Stimulated activated CD8-positive, alpha-beta memory T cell treated with anti-CD3 and anti-CD28 coated beads, Interleukin-7, amount 100 ng/mL, for 4 hours (primary cell): ENCODE measurements around the gene SCAI.
"Not testable (repeated sequence)": the region's sequence is repeated elsewhere in the genome, so short reads cannot be mapped to it uniquely, and the experiment has no call there.

Source experiments
- DNase-seq, 2 donors: peaks; one replicate each; pipeline ENCODE4 v3.0.0-alpha.2; 2020; ENCODE audit warnings: low read depth in 2 of 2

The SCAI gene

GRCh38 chr9:125028041-125028440, 115.3 kb downstream of the SCAI start:
- DNase-seq = no peak

DNA sequence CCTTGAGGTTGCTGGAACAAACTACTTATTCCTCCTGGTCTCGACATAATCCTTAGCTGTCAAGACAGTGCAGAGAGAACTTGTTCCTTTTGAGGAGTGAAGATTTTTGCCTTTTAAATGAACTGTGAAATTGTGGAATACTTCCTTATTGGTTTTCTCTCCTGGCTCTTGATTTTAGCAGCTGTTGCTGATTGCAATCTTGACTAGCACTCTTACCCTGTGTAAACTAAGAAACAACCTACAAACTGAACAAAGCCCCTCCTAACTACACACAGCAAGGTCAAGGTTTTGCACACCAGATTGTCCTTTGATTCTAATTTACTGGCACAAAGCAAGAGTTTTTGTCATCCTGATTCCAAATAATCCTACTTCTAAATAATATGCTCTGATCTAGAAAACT, 118.4 kb downstream of the SCAI start:
- no peak for DNase-seq

GRCh38 chr9:125021069-125021468, 122.3 kb downstream of the SCAI start:
- no peak for DNase-seq

- not testable (repeated sequence) for DNase-seq
Observed at GRCh38 chr9:125015655-125016054, 127.7 kb downstream of the SCAI start.

- not testable (repeated sequence) for DNase-seq
Observed at GRCh38 chr9:125012013-125012412, 131.3 kb downstream of the SCAI start.

GRCh38 chr9:125008599-125008998, 134.7 kb downstream of the SCAI start:
- DNase-seq = no peak

DNA sequence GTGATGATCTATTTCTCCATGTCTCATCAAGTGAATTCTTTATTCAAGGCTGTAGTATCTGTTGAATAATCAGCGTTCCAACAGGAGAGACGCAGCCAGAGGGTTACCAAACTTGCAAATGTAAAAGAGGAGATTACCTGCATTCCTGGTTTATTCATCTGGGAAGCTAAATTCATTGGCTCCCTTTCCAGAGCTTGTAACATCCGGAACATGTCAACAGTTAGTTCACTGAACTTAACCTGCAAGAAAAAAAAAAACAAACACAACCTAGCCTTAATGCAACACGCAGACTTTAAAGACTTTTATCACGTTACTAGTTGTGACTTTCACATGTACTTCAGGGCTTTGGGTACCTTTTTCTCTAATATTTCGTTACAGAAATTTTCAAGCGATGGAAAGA, 140.0 kb downstream of the SCAI start:
- DNase-seq = no peak

GRCh38 chr9:124983698-124984097, 159.6 kb downstream of the SCAI start:
- no peak for DNase-seq

DNA sequence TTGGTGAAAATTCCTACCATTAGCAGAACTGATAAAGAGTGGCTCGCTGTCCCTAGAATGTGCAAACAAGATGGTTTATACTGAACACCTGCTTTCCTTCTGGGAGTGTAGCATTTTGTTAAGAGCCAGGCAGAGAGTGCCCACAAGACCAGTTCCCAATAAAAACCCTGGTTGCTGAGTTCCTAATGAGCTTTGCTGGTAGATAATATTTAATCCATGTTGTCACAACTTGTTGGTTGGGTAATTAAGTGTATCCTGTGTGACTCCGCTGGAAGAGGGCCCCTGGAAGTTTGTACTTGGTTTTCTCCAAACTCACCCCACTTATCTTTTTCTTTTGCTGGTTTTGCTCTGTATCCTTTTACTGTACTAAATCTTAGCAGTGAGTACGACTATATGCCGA, 162.9 kb downstream of the SCAI start:
- no peak for DNase-seq

- DNase-seq = no peak
Observed at GRCh38 chr9:124975131-124975530, 168.2 kb downstream of the SCAI start.

GRCh38 chr9:124973807-124974206, 169.5 kb downstream of the SCAI start:
- no peak for DNase-seq

- no peak for DNase-seq
Observed at GRCh38 chr9:124972241-124972770, 171.0 kb downstream of the SCAI start.

DNA sequence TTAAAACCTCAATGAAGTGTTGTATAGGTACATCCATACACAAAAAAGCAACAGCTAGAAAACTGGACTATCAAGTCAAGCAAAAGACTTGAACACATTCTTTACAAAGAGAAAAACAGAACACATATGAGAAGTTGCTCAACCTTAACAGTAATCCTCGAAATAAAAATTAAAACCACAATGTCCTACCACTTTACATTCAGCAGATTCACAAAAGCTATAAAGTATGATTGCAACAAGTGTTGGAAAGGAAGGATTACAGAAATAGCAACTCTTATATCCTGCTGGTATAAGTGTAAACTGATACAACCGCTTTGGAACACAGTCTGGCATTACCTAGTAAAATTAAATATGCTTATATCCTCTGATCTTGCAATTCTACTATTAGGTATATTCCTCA, 173.9 kb downstream of the SCAI start:
- no peak for DNase-seq

DNA sequence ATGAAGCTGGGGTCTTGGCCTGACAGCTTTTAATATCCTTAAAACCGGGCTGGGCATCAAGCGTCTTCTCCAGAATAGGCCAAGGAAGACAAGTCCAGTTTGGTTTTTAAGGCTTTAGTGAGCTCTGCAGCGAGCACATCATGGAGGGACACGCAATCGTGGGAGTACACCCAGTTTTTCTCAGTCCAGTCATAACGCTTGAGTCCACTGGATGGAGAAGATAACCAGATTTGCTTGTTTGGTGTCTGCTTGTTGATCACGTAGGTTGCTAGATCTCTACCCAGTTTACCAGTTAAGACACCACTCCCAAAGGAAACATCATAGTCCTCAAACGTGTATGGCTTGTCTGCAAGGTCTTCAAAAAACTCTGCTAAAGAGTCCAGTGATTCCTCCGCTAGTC, 175.1 kb downstream of the SCAI start:
- DNase-seq = no peak

GRCh38 chr9:124965775-124966568, 177.4 kb downstream of the SCAI start:
- not testable (repeated sequence) for DNase-seq

DNA sequence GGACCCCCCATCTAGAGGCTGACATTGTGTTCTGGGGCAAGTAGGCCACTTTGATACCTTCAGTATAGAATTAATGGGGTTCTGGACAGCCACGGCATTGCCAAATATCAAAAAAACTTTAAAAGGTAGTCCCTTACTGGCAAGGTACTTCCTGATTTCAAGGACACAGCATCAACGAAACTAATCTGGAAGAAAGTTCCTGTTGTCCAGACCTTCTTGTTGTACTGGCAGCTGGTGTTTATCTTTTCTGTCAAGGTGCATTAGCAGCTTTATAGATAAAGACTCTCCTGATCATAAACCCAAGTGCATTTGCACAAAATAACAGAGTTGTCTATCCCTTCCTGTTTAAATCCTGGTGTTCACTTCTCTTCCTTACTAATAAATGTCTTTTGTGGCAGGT, 178.7 kb downstream of the SCAI start:
- no peak for DNase-seq

GRCh38 chr9:124964056-124964455, 179.3 kb downstream of the SCAI start:
- no peak for DNase-seq

DNA sequence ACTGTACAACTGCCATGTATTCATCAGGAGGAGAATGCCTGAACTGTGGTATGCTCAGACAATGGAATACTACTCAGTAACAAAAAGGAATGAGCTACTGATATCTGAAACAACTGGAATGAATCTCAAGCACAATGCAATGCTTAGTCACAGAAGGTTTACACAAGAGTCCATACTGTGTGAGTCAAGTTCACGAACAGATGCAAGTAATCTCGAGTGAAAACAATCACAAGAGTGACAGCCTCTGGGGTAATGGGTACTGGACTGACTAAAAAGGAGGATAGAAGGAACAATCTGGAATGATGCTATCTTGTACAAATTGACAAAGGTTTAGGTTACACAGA, 182.9 kb downstream of the SCAI start:
- DNase-seq = no peak

- not testable (repeated sequence) for DNase-seq
Observed at GRCh38 chr9:124959671-124960408, 183.5 kb downstream of the SCAI start.

DNA sequence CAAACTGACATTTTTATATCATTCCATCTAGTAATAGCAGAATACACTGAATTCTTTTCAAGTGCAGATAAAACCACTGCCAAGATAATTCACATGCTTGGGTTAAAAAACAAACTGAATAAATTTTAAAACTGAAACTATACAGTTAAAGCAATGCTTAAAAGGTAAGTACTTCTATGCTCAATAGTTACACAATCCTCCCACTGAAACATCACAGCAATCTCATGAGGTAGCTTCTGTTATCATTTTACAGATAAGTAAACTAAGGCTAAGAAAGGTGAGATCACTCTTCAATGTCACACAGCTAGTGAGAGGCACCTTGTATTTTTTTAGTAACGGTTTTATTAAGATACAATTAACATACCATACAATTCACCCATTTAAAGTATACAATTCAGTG, 189.1 kb downstream of the SCAI start:
- DNase-seq = no peak

DNA sequence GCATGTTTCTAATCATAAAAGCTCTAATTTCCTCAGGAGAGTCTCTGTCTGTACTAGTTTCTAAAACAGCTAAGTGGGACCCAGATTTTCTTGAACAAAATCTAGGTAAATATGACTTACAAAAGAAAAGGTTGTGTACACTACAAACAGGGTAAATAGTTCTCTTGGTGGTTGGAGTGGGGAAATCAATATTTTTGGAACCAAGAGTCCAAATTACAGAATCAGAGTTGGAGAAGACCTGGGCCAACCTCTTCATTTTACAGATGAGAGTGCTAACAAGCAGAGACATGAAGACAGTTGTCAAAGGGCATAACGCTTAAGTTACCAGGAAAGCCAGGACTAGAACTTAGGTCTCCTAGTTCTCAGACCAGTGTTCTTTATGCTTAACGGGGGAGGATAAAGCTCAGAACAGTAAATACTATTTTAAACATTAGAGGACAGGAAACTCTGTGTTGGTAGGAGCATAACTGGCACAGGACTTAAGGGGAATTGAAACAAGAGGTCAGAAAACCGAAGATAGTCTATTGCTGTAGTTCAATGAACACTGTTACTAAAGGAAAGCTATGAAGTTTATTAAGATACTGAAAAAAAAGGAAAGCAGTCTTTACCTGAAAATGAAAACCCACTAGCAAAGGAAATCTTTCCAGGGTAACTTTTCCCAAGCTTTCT, 193.1 kb downstream of the SCAI start:
- no peak for DNase-seq

- DNase-seq = no peak
Observed at GRCh38 chr9:124949387-124949786, 193.9 kb downstream of the SCAI start.
